Neural progenitor cell (in vitro differentiated cells): ENCODE measurements around the gene KLHL29. TPM values are rescaled to one million over a fixed set of nuclear protein-coding genes. Genes with fewer than 3 reads are reported as not detected.

Experiments used
- DNase-seq: peaks from one replicate; pipeline ENCODE4 v3.0.0-alpha.2; 2016; ENCODE audit warnings: low spot score
- H2AFZ ChIP-seq: fragments of 200-600 bp; sonication (generic); replicated peaks from 2 replicates; pipeline ENCODE4 v1.6.1; 2016; ENCODE audit warnings: antibody characterized with exemption
- H3F3A ChIP-seq: fragments of 200-600 bp; sonication (generic); 2 replicates; pipeline ENCODE4 v1.6.1; 2016; ENCODE audit warnings: antibody characterized with exemption, low read depth
- H3K27ac ChIP-seq: fragments of 200-600 bp; sonication (generic); 2 replicates; pipeline ENCODE4 v1.5.1; 2016; ENCODE audit warnings: mild to moderate bottlenecking
- H3K27me3 ChIP-seq: fragments of 200-600 bp; sonication (generic); 2 replicates; pipeline ENCODE4 v1.6.1; 2016; ENCODE audit warnings: mild to moderate bottlenecking, moderate library complexity
- H3K36me3 ChIP-seq: fragments of 200-600 bp; sonication (generic); 2 replicates; pipeline ENCODE4 v1.5.1; 2016
- H3K4me1 ChIP-seq: fragments of 200-600 bp; sonication (generic); 2 replicates; pipeline ENCODE4 v1.6.1; 2016; ENCODE audit warnings: mixed run types
- H3K4me2 ChIP-seq: fragments of 200-600 bp; sonication (generic); 2 replicates; pipeline ENCODE4 v1.6.1; 2016
- H3K4me3 ChIP-seq: fragments of 200-600 bp; sonication (generic); 2 replicates; pipeline ENCODE4 v1.5.1; 2016
- H3K79me2 ChIP-seq: fragments of 200-600 bp; sonication (generic); 2 replicates; pipeline ENCODE4 v1.6.1; 2016; ENCODE audit warnings: low read depth
- H3K9ac ChIP-seq: fragments of 200-600 bp; sonication (generic); 2 replicates; pipeline ENCODE4 v1.6.1; 2016
- H3K9me3 ChIP-seq: fragments of 200-600 bp; sonication (generic); 2 replicates; pipeline ENCODE4 v1.5.1; 2016; ENCODE audit warnings: low read depth
- H4K20me1 ChIP-seq: fragments of 200-600 bp; sonication (generic); 2 replicates; pipeline ENCODE4 v1.6.1; 2016; ENCODE audit warnings: low read depth
- H3K27ac Mint-ChIP-seq: 3 replicates; pipeline ENCODE4 v1.8.0; 2021; ENCODE audit warnings: mixed read lengths
- H3K27me3 Mint-ChIP-seq: 2 replicates; pipeline ENCODE4 v1.8.0; 2022; ENCODE audit warnings: low read depth, mild to moderate bottlenecking, inconsistent platforms, moderate library complexity, mixed read lengths; ENCODE audit not compliant: insufficient read depth
- H3K36me3 Mint-ChIP-seq: 3 replicates; pipeline ENCODE4 v1.8.0; 2021; ENCODE audit warnings: mixed read lengths
- H3K4me1 Mint-ChIP-seq: 3 replicates; pipeline ENCODE4 v1.8.0; 2021; ENCODE audit warnings: mixed read lengths
- H3K4me3 Mint-ChIP-seq: 3 replicates; pipeline ENCODE4 v1.8.0; 2021; ENCODE audit warnings: mild to moderate bottlenecking, moderate library complexity, mixed read lengths
- H3K9me3 Mint-ChIP-seq: 3 replicates; pipeline ENCODE4 v1.8.0; 2020; ENCODE audit warnings: mixed read lengths
- EZH2 ChIP-seq: fragments of 200-600 bp; sonication (generic); IDR thresholded peaks from 2 replicates; pipeline ENCODE4 v1.6.1; 2017; ENCODE audit warnings: antibody characterized with exemption, mild to moderate bottlenecking, moderate library complexity
- EZH2phosphoT487 ChIP-seq: fragments of 200-600 bp; sonication (generic); IDR thresholded peaks from 2 replicates; pipeline ENCODE4 v1.6.1; 2017; ENCODE audit warnings: antibody characterized with exemption
- total RNA-seq: library from RNA; depleted of rRNA; stranded (reverse); fragments of >200 nt; gene quantifications from 2 replicates; pipeline ENCODE4 v1.2.3, GENCODE V29; 2015; ENCODE audit warnings: low replicate concordance
- TF ChIP-seq, protein P1 (sequence below): fragments of 200-600 bp; sonication (generic); IDR thresholded peaks from 2 replicates; pipeline ENCODE4 v1.5.1; 2017; ENCODE audit warnings: antibody characterized with exemption, mild to moderate bottlenecking

The KLHL29 gene
- total RNA-seq, 1 donor from 2014 or later, result 1.6 TPM

DNA sequence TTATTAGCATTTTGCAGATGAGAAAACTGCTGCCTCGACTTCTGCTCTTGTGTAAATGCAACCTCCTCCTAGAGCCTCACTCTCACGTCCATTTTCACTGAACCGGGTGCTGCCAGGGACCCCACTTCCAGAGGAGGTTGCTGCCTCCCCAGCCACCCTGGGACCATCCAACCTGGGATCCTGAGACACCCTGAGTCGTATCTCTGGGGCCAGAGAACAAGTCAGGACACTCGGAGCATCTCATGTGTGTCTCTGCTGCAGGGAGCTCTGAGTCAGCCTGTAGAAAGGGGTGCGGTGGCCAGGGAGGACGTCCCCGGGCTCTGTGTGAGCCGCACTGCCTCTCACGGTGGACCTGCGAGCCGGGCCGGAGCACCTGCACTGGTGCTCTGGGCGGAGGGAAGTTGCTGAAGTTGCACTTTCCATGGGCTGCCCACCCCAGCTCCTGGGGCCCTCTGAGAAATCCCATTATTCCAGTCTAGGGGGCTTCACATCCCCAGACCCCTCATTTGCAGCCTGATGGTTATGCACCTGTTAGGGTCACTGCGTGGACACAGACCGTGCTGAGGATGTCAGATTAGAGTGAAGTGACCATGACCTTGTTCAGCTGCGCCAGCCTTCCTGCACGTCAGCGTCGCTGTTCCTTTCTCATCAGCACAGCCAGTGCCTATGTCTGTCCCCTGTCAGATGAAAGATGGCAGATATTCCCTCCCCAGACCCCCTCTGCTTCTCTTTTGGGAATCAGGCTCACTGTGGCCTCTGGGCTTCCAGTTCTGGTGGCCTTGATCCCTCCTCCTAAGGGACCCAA is 230.4 kb downstream of the KLHL29 start:
- peak overlapping the region; percentile 76 for H3K27ac Mint-ChIP-seq
- H3K4me1 ChIP-seq, result peaks cover 19% of the 10 kb centered on the region
- DNase-seq, result no peak
- H3K9me3 Mint-ChIP-seq, result peaks cover 18% of the 10 kb centered on the region
- H3K9me3 ChIP-seq, result peaks cover 6% of the 10 kb centered on the region
- no peak overlapping the region for H3K4me3 ChIP-seq
- peaks cover 3% of the 10 kb centered on the region for H3K36me3 ChIP-seq
- H3K4me3 Mint-ChIP-seq, result no peak overlapping the region
- H2AFZ ChIP-seq, result peak overlapping the region; percentile 50
- H3K27me3 Mint-ChIP-seq, result peaks cover 10% of the 10 kb centered on the region
- H3F3A ChIP-seq, result no peaks in the 10 kb centered on the region
- peaks cover 7% of the 10 kb centered on the region for H3K36me3 Mint-ChIP-seq
- TF ChIP-seq EZH2 (no peak), EZH2phosphoT487 (no peak)
- TF ChIP-seq, protein P1, sequence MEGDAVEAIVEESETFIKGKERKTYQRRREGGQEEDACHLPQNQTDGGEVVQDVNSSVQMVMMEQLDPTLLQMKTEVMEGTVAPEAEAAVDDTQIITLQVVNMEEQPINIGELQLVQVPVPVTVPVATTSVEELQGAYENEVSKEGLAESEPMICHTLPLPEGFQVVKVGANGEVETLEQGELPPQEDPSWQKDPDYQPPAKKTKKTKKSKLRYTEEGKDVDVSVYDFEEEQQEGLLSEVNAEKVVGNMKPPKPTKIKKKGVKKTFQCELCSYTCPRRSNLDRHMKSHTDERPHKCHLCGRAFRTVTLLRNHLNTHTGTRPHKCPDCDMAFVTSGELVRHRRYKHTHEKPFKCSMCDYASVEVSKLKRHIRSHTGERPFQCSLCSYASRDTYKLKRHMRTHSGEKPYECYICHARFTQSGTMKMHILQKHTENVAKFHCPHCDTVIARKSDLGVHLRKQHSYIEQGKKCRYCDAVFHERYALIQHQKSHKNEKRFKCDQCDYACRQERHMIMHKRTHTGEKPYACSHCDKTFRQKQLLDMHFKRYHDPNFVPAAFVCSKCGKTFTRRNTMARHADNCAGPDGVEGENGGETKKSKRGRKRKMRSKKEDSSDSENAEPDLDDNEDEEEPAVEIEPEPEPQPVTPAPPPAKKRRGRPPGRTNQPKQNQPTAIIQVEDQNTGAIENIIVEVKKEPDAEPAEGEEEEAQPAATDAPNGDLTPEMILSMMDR, result no peak
- H3K4me2 ChIP-seq, result no peak overlapping the region
- H3K9ac ChIP-seq, result no peak overlapping the region
- H4K20me1 ChIP-seq, result no peaks in the 10 kb centered on the region
- H3K27ac ChIP-seq, result no peak overlapping the region
- H3K27me3 ChIP-seq, result no peaks in the 10 kb centered on the region
- no peaks in the 10 kb centered on the region for H3K79me2 ChIP-seq
- peaks cover 67% of the 10 kb centered on the region for H3K4me1 Mint-ChIP-seq

DNA sequence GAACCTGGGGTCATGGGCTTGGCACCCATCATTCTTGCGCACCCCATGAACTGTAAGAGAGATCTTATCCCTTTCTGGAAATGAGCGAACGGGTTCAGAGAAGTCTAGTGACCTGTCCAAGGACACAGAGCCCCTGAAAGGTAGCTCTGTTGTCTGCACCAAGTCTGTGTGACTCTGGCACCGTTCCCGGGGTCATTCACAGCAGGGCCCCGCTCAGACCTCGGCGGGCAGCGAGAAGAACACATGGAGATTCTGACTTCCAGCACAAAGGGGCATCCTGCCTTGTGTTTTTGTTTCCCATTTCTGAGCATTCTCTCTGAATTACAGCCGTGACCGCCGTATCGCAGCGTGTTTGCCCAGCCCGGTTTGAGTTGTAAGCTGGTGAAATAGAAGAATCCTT is 231.7 kb downstream of the KLHL29 start:
- Histone ChIP-seq H3K27me3 (no peaks in the 10 kb centered on the region), H3K79me2 (no peaks in the 10 kb centered on the region), H3K4me3 (no peak overlapping the region), H3K9me3 (peaks cover 3% of the 10 kb centered on the region), H2AFZ (no peak overlapping the region), H4K20me1 (no peaks in the 10 kb centered on the region), H3K4me1 (peaks cover 19% of the 10 kb centered on the region), H3K9ac (no peak overlapping the region), H3K27ac (no peak overlapping the region), H3K4me2 (no peak overlapping the region), H3F3A (no peaks in the 10 kb centered on the region), H3K36me3 (peaks cover 3% of the 10 kb centered on the region)
- Mint-ChIP-seq H3K4me1 (peaks cover 73% of the 10 kb centered on the region), H3K36me3 (peaks cover 5% of the 10 kb centered on the region), H3K4me3 (no peak overlapping the region), H3K27ac (peak overlapping the region; percentile 93), H3K9me3 (peaks cover 11% of the 10 kb centered on the region), H3K27me3 (peaks cover 10% of the 10 kb centered on the region)
- TF ChIP-seq EZH2phosphoT487 (no peak), EZH2 (no peak)
- TF ChIP-seq, protein P1, result no peak
- no peak for DNase-seq

DNA sequence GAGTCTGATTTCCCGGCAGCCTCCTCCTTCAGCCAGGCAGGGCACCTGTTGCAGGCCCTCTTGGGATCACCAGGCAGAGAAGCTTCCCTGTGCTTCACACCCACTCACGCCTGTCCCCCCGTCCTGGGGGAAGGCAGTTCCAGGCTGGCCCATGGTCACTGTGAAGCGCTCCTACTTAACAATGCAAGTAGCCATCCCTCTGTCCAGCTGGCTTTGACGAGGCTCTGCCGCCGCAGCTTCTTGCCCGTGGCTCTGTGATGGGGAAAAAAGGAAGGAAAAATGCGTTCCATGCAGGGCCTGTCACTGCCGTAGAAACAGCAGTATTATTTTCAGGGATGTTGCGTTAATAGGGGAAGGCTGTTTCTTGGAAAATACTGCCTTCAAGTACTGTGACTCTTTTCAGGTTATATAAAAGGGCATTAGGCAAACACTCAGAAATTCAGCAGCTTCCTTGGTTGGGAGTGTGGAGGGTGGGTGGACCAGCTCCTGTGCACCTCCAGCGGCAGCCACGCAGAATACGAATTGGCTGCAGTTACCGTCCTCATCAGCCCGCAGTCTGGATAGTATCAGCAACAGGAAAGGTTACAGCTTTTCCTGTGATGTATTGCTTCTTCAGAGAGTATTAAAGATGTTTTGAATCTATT is 232.3 kb downstream of the KLHL29 start:
- Histone ChIP-seq H3K27me3 (no peaks in the 10 kb centered on the region), H3K4me2 (no peak overlapping the region), H3K36me3 (no peaks in the 10 kb centered on the region), H3K79me2 (no peaks in the 10 kb centered on the region), H3K4me3 (no peak overlapping the region), H3K4me1 (peaks cover 19% of the 10 kb centered on the region), H4K20me1 (no peaks in the 10 kb centered on the region), H3K9me3 (no peaks in the 10 kb centered on the region), H2AFZ (no peak overlapping the region), H3K9ac (no peak overlapping the region), H3K27ac (no peak overlapping the region), H3F3A (no peaks in the 10 kb centered on the region)
- no peak for DNase-seq
- Mint-ChIP-seq H3K27me3 (peaks cover 12% of the 10 kb centered on the region), H3K9me3 (peaks cover 4% of the 10 kb centered on the region), H3K27ac (peak overlapping the region; percentile 93), H3K4me3 (peak overlapping the region; percentile 44), H3K4me1 (peaks cover 73% of the 10 kb centered on the region), H3K36me3 (peaks cover 5% of the 10 kb centered on the region)
- TF ChIP-seq EZH2 (no peak), EZH2phosphoT487 (no peak)
- TF ChIP-seq, protein P1, result no peak
